ENCODE results near the gene PTPRG.

Gene PTPRG

DNA sequence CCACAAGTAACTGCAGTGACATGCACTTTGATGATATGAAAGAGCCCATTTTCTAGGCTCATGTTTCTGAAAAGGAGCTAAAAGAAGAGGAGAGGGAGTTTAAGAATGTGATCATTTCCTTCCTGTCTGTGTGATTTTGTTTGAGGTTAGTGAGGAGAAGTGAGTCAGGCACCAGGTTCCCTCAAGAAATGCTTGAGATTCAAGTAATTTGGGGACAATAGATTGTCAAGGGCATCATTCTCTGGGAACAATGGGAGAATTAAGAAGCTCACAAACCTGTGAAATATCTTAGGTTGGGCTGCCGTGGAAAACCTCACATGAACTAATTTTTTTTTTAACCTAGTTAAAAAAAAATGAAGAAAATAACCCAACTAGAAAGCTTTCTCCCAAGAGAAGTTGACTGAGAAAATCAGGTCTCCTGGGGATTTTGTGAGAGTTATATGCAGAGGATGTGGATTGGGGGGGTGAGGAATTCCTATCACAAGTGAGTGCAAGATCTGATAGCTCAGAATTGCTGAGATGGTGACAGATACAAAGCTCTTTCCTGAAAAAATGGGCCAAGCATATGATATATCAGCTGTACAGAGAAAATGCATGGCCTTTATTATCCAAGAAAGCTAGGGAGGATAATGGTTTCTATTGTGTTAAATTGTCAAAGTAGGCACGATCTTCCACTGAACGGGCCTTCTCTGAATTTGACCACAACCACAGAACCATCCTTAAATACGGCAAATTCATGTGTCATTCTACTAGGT, 608.7 kb downstream of the PTPRG start:
- DNase-seq: no peak

DNA sequence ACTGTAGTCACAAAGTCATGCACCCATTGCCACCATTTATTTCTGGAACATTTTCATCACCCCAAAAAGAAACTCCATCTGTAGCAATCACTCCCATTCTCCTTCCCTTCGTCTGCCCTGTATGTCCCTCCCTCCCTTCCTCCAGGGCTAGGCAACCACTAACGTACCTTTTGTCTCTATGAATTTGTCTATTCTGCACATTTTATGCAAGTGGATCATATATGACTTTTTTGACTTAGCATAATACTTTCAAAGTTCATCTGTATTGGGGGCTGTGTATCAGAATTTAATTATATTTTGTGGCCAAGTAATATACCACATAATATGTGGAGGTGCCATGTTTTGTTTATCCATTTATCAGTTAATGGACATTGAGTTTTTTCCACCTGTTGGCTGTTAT, 610.4 kb downstream of the PTPRG start:
- DNase-seq: no peak

DNA sequence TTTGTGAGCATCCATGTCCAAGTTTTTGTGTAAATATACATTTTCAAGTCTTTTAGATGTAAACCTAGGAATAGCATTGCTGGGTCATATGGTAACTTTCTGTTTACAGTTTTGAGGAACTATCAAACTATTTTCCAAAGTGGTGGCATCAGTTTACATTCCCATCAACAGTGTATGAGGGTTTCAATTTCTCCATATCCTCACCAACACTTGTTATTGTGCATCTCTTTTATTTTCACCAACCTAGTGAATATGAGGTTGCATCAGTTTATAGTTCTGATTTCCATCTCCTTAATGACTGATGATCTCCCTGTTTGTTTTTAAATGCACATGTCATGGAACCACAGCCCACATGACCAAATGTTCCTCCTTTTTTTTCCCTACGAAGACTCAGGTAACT, 610.8 kb downstream of the PTPRG start:
- no peak for DNase-seq

DNA sequence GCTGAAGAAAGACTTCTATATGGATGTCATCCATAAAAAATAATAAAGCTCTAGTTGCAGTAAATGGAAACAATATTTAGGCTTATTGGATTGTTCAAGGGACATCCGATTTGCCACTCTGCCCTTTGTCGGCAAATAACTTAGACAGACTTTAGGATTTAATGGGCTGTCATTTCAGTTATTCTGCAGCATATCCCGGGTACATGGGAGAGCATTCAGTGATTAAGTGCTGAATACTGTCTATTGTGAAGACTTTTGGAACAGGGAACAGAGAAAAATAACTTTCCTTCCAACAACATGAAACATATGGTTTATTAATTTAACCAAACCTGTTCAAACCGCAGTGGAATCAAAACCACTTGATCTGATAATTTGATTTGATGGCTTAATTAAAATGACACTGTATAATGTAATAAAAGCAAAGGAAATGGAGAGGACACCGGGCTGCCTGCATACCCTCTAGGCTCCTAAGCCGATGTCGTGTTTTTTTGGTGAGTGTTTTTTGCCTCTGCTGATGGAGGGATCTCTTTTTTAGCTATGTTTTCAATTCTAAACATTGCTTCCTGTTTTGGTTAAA, 612.7 kb downstream of the PTPRG start:
- no peak for DNase-seq

DNA sequence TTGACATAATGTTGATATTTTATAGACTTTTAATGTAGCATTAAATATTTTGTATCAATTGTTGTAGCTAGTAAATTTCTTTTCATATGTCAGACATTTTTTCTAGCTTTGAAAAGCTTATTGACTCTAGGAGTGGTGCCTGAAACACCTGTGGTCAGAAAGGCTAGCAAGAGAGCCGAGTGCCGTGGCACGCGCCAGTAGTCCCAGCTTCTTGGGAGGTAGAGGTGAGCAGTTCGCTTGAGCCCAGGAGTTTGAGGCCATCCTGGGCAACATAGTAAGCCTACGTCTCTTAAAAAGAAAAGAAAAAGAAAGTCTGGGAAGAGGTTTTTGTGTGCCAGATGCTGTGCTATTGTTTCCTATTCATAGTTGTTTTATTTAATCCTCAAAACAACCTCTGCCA, 613.8 kb downstream of the PTPRG start:
- no peak for DNase-seq

DNA sequence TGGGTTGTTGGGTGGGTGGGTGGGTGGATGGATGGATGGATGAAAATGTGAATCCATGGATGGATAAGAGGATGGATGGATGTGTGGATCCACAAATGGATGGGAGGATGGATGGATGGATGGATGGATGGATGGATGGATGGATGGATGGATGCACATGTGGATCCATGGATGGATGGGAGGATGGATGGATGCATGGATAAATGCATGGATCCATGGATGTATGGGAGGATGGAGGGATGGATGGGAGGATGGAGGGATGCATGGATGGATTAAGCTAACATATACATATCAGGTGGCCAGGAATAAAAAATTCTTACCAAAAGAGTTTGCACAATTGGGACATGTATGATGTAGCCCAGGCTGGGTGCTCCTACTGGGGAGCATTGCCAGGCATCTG, 616.7 kb downstream of the PTPRG start:
- DNase-seq: no peak

DNA sequence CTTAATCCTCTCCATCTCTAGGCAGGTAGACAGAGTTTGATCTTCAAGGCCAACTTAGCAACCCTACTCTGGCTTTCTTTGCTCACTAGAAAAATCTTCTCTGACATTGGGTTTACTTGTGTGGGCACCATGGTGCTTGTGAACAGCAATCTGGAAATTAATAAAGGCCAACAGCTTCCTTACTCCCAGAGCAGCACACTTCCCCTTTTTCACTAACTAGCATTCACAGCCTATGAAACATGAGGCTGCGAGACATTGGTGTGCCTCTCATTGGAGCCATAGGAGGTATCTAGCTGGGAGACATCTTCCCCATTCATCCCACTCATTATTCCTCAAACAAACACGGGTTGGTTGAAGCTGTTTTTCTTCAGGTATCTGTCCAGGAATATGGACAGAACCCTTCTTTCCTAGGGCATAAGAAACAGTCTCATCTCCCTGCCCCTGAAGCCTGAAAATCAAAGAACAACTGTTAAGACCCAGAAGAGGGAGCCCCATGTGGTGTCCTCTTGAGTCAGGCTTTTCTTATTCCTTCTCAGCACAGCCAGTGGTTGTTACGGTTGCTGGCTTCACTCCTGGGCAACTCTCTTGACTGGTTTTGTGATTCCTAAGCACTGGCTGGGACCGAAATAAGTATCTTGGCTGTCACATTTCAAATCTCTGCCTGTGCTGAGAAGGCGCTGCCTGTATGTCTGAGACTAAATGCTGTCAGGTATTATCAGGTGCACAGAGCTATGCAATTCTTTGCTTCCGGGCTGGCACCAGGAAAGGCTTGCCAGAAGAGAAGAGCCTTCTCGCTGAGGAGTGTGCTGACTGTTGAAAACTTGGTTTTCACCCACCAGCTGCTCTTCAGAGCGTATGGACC, 617.6 kb downstream of the PTPRG start:
- DNase-seq: no peak

DNA sequence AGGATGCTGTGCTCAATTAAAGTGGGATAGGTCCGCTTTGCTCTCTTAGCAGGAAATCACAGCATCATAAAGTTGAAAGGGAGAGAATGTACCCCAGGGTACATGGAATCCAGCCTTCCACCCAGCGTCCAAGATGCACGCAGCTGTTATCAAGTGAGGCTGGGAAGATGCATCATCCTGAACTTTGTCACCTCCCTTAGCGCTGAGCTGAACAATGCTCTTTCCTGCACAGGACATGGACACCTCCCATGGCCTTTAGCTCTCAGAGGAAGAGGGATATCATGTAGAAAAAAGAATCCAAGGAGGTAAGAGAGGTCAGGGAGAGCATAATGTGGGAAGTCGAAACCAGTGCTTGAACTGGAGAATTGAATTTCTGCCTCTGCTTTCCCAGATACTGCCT, 619.1 kb downstream of the PTPRG start:
- no peak for DNase-seq

DNA sequence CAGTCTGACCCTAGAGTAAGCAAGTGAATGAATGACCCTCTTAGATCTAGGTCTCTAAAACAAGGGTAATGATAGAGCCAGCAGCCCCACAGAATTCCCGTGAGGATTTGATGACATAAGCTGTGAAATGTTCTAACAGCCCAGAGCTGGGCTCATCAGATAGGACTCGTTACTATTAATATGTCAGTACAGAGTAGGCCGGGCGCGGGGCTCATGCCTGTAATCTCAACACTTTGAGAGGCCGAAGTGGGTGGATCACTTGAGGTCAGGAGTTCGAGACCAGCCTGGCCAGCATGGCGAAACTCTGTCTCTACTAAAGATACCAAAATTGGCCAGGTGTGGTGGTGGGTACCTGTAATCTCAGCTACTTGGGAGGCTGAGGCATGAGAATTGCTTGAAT, 621.7 kb downstream of the PTPRG start:
- DNase-seq: no peak

DNA sequence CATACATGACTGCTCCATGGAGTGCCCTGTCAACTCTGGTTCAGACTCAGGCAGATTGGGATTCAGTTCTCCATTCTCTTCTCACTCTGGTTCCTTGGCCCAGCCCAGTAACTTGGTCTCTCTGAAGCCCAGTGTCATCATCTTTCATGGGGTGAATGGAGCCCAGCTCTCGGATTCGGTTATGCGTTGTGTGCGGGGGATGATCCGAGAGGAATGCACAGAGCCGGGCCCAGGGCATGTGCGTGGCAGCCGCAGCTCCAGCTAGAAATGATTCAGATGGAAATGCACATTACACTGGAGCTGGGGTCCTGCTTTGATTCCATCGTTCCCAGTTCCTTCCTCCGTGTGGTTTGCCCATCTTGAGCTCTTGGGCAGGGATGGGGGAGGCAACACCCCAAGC, 622.6 kb downstream of the PTPRG start:
- DNase-seq: no peak

DNA sequence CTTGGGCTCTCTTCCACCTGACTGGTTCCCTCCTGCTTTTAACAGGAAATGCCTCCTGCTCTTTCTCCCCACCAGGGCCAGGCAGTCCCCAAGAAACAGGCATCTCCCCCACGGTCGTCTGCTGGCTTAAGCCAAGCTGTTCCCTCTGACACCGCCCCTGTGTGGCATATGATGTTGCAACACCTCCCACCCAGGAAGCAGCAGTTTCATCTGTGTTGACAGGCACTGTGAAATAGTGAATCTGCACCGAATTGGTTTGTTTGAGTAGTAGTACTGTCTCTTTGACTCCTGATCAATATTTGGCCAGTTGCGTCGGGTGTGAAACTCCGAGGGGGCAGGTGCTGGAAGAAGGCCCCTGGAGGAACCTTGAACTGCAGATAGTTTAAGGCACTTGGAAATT, 623.2 kb downstream of the PTPRG start:
- DNase-seq: no peak

DNA sequence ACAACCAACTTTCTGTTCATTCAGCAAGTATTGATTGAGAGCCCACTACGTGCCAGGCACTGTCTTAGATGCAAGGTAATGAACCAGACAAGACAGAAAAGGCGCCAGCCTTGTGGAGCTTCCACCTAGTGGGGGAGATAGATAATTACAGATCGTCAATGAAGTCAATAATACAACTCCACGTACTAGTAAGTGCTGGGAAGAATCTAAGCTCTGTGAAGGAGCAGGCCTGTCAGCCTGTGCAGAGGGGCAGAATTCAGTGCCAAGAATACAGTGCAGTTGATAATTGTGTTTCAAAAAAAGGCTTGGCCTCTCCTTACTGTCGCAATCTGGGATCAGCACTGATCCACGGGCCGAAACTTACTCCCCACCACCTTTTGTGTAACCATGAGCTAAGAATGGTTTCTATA, 625.7 kb downstream of the PTPRG start:
- DNase-seq: no peak

DNA sequence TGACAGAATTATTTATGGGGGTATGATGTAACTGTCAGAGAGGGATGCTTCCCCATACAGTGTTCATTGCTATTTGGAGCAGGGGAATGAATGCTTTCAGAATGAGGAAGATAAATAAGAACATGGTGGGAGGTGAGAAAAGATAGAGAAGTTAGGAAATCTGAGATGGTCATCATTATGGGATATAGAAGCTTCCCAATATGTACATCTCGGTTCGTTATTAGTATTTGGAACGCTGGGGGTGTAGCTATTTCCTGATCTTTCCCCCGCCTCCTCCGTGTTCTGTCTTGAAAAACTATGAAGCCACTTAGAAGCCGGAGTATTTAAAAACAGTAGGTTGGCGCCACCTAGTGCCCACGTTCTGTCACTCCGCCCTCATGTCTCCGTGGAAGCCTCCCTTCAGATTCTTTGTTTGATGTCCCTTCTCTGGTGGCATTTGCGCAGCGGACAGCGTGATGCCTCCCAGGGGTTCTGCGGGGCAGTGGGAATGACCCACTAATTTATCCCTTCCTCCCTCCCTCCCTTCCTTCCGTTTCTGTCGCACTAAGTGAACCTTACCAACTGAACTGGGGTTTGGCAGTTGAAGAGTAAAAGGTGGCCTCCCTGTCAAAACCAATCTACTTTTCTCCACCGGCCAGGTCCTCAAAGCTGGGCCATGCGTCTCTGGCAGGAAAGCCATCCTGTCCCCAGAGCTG, 627.5 kb downstream of the PTPRG start:
- DNase-seq: peak; percentile 9 to 56 (median 18)

DNA sequence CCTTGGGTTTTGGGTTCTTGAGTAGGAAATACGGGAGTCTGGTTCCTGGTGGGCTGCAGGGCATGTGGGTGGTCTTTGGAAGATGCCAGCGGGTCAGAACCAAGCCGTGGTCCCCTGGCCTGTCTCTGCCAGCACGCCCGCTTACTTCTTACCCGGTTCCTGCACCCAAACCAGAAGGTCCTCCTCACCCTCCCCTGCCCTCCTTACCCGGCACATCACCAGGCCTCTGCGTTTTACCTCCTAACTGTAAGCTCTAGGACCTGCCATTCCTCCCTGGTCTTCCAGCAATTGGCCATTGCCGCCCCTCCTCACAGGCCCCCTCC, 628.0 kb downstream of the PTPRG start:
- DNase-seq: no peak

DNA sequence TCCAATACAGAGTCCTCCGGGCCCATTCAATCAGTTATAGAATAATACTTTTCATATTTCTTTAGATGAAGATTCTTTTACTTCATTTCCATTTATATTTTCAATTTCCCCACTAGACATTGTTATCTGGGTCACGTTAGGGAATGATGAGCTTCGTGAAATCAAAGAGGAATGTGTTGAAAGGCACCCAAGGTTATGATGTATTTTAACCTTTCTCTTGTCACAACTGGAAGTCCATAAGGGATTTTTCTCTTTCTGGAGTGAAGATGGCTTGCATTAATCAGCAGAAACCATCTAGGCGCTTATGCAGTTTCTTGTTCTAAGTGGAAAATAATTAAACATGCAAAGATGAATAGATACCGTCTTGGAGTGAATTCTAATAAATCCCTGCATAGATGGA, 631.5 kb downstream of the PTPRG start:
- no peak for DNase-seq

DNA sequence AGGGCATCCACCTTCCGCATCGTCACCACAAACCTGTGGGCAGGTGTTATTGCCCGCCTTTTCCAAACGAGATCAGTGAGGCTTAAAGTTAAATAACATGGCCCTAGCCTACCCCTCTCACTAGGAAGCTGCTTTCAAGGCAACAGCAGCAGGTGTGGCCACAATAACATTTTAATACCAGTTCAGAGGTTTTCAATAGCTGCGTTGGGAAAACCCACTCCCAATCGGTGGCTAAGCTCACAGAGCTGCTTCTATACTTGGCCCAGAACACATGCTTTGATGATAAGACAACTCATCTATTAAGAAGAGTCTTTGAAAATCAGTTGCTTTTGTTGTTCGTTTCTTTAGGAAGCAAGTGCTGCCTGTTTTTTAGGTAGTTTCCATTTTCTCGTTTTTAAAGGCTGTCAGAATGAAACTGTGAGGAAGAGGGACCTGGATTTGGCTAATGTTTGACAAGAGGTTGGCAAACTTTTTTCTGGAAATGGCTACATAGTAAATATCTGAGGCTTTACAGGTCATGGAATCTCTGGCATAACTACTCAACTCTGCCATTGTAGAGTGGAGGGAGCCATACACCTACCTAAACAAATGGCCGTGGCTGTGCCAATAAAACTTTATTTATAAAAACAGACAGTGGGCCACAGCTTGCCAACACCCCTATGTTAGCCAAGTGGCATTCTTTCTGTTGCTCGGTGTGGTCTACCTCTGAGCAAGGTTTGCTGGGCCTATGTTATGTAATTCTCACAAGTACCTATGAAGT, 632.4 kb downstream of the PTPRG start:
- no peak for DNase-seq

DNA sequence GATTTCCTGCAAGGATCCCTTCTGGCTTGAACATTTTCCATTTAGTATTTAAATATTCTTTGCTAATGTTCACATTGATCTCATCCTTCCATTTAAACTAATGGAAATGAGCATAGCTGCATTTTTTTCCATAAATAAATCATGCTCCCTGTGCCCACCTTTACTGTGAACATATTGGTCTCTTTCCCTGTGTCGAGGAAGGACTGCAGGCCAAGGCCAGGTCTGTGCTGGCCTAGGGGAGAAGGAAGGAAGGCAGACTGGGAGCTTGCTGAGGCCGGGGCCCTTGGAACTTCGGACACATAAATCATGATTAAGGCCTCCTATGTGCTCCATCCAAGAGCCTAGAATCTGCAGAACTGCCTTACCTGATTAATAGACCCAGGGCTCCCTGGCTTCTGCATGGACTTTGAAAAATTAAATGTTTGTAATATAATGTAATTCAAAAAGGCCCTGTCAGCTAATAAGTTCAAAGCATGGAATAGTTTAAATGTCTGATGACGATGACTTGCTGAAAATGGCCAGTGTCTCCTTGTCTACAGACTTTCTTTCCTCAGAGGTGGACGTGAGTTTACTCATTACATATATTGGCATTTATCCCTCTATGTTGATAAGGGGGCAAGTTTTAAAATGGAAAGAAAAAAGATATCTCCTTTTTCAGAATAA, 636.1 kb downstream of the PTPRG start:
- no peak for DNase-seq

DNA sequence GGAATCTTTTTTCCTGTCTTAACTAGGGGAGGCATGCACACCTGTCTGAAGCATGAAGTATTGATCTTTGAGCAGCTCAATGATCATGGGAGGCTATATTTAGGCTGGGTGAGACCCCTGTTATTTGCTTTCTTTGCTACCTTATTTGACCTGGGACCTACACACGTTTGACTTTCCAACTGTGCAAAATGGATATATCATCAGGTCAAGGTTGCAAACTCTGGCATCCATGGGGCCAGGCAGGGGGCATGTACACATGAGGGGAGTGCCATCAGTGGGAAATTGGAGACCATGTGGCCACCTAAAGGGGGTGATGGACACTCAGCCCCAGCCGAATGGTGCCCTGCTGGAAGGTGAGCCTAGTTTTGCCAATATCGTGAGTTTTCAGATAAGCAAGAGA, 637.8 kb downstream of the PTPRG start:
- no peak for DNase-seq

DNA sequence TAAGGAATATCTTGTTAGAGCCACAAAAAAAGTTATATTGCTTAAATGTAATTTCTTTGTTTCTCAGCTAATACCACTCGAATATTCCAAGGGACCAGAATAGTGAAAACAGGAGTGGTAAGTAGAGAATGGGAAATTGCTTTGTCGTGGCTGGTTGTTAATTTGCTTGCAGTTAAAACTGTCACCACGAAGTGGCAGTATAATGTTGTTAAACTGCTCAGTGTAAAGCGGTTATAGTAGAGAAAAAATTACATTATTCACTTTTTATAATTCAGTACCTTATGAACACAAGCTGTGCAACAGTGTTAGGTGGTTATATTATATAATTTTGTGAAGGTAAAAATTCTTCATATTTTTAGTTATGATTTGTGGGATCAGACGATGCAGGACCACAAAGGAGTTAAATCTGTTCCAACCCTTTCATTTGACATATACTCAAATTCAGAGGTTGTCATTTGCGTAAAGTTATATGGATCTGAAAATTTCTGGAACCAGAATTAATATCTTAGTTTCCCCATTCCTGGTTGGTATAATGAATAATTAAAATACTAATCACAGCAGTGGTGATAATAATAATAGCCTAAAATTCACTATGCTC, 640.2 kb downstream of the PTPRG start:
- DNase-seq: no peak

DNA sequence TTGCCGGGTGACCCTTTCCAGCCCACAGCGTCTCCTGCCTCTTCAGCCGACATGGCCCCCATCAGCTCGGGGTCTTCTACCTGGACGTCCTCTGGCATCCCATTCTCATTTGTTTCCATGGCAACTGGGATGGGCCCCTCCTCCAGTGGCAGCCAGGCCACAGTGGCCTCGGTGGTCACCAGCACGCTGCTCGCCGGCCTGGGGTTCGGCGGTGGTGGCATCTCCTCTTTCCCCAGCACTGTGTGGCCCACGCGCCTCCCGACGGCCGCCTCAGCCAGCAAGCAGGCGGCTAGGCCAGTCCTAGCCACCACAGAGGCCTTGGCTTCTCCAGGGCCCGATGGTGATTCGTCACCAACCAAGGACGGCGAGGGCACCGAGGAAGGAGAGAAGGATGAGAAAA, 641.8 kb downstream of the PTPRG start:
- DNase-seq: no peak

DNA sequence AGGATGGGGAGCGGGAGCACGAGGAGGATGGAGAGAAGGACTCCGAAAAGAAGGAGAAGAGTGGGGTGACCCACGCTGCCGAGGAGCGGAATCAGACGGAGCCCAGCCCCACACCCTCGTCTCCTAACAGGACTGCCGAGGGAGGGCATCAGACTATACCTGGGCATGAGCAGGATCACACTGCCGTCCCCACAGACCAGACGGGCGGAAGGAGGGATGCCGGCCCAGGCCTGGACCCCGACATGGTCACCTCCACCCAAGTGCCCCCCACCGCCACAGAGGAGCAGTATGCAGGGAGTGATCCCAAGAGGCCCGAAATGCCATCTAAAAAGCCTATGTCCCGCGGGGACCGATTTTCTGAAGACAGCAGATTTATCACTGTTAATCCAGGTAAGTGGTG, 642.2 kb downstream of the PTPRG start:
- DNase-seq: no peak

DNA sequence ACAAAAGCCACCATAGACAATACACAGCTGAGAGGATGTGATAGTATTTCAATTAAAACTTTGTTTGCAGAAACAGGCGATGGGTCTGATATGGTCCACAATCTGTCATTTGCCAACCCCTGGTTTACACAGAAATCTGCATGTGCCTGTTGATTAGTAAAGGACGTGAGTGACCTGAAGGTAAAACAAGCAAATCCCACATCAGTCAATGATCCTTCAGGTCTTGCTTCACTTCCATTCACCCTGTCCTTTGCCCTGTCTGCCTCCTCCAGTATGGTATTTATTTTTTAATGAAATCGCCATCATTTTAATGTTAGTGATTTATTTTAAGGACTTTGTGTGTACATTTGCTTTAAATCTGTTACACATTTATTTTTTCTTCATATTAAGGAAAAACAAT, 645.8 kb downstream of the PTPRG start:
- no peak for DNase-seq

Data from activated CD4-positive, CD25-positive, alpha-beta regulatory T cell (primary cell).